Measurements from ENCODE around the gene ELFN1.

Gene ELFN1

DNA sequence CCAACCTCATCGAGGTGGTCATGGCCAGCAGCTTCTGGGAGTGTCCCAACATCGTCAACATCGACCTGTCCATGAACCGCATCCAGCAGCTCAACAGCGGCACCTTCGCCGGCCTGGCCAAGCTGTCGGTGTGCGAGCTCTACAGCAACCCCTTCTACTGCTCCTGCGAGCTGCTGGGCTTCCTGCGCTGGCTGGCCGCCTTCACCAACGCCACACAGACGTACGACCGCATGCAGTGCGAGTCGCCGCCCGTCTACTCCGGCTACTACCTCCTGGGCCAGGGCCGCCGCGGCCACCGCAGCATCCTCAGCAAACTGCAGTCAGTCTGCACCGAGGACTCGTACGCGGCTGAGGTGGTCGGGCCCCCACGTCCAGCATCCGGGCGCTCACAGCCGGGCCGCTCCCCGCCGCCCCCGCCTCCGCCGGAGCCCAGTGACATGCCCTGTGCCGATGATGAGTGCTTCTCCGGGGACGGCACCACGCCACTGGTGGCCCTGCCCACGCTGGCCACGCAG is 75.0 kb downstream of the ELFN1 start:
- no peak for DNase-seq

GRCh38 chr7:1745576-1746490 is 75.8 kb downstream of the ELFN1 start:
- no peak for DNase-seq

- DNase-seq: no peak
Observed at GRCh38 chr7:1746491-1746975, 76.5 kb downstream of the ELFN1 start.

GRCh38 chr7:1747004-1747801 is 77.1 kb downstream of the ELFN1 start:
- DNase-seq: no peak

- no peak for DNase-seq
Observed at GRCh38 chr7:1748076-1748838, 78.2 kb downstream of the ELFN1 start.

- no peak for DNase-seq
Observed at GRCh38 chr7:1748839-1749173, 78.7 kb downstream of the ELFN1 start.

- no peak for DNase-seq
Observed at GRCh38 chr7:1749351-1749863, 79.3 kb downstream of the ELFN1 start.

- DNase-seq: no peak
Observed at GRCh38 chr7:1749864-1750466, 79.9 kb downstream of the ELFN1 start.

DNA sequence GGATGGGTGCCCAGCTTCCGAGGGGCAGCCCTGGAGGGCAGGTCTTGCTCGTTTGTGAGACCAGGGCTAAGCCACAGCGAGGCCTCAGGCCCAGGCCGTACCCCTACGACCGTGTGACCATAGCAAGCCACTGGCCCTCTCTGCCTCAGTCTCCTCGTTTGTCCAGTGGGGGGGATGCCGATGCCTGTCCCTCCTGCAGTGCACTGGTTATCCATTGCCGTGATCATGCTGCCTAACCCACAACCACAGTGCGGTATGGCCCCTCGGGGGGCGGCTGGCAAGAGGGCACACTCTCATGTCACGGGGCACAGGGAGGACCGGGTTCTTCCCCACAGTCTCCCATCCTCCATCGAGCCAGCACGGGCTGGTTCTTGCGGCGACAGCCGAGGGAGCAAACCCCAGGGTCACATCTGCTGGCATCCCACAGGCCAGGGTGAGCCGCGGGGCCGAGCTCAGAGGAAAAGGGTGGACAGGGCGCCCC is 80.5 kb downstream of the ELFN1 start:
- no peak for DNase-seq

DNA sequence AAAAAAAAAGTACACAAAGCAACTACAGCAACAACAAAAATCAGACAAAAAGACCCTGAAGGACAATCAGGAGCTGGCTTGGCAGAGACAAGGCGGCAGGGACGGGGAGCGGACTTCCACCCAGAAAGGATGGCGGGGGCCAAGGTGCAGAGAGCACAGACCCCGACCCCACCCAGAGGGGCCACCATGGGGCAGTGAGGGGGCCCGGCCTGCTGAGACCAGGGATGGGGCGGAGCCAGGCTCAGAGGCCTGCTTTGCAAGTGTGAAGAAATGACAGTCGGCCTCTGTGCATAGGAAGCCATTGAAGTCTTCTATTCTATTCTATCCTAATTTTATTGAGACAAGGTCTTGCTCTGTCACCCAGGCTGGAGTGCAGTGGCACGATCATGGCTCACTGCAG is 82.0 kb downstream of the ELFN1 start:
- no peak for DNase-seq

GRCh38 chr7:1752771-1753563 is 82.9 kb downstream of the ELFN1 start:
- no peak for DNase-seq

DNA sequence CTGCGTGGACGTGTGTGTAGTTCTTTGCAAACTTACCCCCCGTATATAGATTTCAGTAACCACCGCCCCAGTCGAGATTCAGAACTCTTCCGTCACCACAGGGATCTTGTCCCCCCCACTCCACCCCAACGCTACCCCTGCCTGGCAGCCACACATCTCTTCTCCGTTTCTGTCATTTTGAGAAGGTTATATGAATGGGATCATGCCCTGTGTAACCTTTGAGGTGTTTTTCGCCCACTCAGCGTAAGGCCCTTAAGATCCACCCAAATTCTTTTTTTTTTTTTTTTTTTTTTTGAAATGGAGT is 83.4 kb downstream of the ELFN1 start:
- no peak for DNase-seq

DNA sequence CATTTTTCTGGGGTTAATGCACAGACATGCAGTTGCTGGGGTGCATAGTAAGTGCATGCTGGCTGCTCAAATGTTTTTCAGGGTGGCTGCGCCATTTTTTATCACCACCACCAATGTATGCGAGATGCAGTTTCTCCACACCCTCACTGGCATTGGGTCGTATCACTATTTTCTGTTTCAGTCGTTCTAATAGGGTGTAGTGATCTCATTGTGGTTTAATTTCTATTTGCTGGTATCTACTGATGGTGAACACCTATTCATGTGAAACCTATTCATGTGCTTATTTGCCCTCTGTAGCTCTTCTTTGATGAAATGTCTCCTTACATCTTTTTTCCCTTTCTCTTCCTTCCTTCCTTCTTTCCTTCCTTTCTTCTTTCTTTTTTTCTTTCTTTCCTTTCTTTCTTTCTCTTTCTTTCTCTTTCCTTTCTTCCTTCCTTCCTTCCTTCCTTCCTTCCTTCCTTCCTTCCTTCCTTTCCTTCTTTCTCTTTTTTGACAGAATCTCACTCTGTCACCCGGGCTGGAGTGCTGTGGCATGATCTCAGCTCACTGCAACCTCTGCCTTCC is 84.3 kb downstream of the ELFN1 start:
- no peak for DNase-seq

- DNase-seq: no peak
Observed at GRCh38 chr7:1755783-1756625, 85.9 kb downstream of the ELFN1 start.

GRCh38 chr7:1757601-1758000 is 87.5 kb downstream of the ELFN1 start:
- DNase-seq: no peak

DNA sequence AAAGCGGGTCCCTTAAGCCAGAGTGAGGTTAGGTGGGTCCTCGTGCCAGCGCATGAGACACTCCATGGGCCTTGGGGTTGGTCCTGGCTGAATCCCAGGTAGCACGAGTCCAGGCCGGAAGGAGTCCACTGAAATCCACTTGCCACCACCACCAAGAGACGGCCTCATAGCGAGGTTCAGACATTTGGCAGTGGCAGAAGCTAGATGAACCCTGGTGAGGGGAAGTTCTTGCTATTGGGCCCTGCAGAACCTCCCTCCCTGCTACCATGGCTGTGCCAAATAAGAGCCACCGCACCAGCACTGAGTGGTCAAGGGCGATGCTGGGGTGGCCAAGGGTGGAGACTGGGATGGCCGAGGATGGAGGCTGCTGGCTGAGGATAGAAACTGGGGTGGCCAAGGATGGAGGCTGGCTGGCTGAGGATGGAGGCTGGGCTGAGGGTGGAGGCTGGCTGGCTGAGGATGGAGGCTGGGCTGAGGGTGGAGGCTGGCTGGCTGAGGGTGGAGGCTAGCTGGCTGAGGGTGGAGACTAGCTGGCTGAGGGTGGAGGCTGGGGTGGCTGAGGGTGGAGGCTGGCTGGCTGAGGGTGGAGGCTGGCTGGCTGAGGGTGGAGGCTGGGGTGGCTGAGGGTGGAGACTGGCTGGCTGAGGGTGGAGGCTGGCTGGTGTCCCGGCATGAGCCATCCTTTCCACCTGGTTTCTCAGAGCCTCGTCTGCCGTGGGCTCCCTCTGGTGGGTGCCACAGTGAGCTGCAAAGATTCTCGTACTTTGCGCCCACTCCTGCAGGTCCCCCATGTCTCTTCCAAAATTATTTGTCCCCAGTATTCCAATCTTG is 88.2 kb downstream of the ELFN1 start:
- DNase-seq: peak in 1 of 2 experiments; percentile 48

DNA sequence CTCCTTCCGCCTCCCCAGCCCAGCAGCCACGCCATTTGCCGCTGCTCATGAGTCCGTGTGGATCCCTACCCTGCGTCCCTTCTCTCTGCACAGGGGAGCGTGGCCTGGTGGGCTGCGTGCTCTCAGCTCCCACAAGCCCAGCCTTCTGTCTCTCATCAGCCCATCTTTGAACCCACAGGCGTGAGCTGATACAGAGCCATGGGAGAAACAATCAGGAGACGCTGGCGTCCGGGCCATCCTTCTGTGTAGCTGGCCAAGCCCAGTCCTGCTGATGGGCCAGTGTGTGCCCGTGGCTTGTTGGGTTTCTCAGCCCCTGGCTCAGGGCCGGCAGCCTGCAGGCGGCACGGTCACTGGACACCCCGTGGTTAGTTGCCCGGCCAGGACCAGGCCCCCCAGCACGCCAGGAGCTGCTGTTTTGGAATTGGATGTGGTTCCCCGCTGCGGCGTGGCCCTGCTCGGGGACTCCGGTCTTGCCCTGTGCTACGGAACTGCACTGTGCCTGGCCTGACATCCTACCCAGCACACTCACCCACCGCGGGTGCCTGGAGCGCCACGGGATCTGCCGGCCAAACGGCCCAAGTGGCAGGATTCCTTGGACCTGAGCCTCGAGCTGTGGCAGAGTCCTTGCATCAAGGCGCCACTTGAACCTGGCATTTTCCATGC is 88.9 kb downstream of the ELFN1 start:
- no peak for DNase-seq

DNA sequence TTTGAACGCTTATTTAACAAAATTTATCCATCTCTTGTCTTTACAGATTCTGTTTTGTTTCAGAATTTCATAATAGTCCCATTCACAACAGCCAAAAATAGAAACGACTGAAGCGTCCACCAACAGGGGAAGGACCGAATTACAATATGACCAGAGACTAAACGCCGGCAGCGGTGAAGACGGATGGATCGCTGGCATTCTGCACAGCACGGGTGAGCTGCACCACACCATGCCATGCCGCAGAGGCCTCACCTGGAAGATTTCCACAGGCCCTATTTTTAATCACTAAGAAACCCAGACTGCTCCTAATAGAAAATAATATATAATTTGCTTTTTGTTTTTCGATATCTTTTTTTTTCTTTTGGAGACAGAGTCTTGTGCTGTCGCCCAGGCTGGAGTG is 91.0 kb downstream of the ELFN1 start:
- no peak for DNase-seq

GRCh38 chr7:1761774-1762173 is 91.7 kb downstream of the ELFN1 start:
- DNase-seq: no peak
